Activated CD4-positive, alpha-beta T cell treated with anti-CD3 and anti-CD28 coated beads, Interleukin-2, amount 10 ng/mL, durations not matched to agents 7 days and 5 days (primary cell): ENCODE data around the gene KMT2D. TPM values are rescaled to one million over a fixed set of nuclear protein-coding genes. Genes with fewer than 3 reads are reported as not detected.
"Not testable (repeated sequence)": the region's sequence is repeated elsewhere in the genome, so short reads cannot be mapped to it uniquely, and the experiment has no call there.

Experiments used
- CTCF ChIA-PET: fragments of 350-600 bp; sonication (Branson Sonifier 250); formaldehyde crosslinking; loops from one replicate; lab custom pipeline; 2021; ENCODE audit warnings: antibody characterized with exemption; lab: Charles Lee
- POLR2A ChIA-PET: fragments of 350-600 bp; sonication (Branson Sonifier 250); formaldehyde crosslinking; loops from one replicate; lab custom pipeline; 2021; ENCODE audit warnings: antibody characterized with exemption; lab: Charles Lee
- DNase-seq: peaks from one replicate; pipeline ENCODE4 v3.0.0-alpha.2; 2020
- H3K27ac Mint-ChIP-seq: one replicate; pipeline ENCODE4 v1.8.0; 2021; ENCODE audit warnings: mild to moderate bottlenecking, moderate library complexity, mixed read lengths
- H3K27me3 Mint-ChIP-seq: one replicate; pipeline ENCODE4 v1.8.0; 2021; ENCODE audit warnings: mixed read lengths
- H3K36me3 Mint-ChIP-seq: one replicate; pipeline ENCODE4 v1.8.0; 2021; ENCODE audit warnings: low read depth, mixed read lengths
- H3K4me1 Mint-ChIP-seq: one replicate; pipeline ENCODE4 v1.8.0; 2021; ENCODE audit warnings: mixed read lengths
- H3K4me3 Mint-ChIP-seq: one replicate; pipeline ENCODE4 v1.8.0; 2021; ENCODE audit warnings: mild to moderate bottlenecking, moderate library complexity, mixed read lengths
- H3K9me3 Mint-ChIP-seq: one replicate; pipeline ENCODE4 v1.8.0; 2021; ENCODE audit warnings: mixed read lengths
- total RNA-seq, 2 experiments: library from RNA; stranded (reverse); gene quantifications; one replicate each; pipeline ENCODE4 v1.2.3, GENCODE V29; 2021

Gene KMT2D
- total RNA-seq, 2 experiments from 2014 or later = 97.9 to 116 TPM

- no peak overlapping the region for H3K27ac Mint-ChIP-seq
- DNase-seq = no peak
- H3K36me3 Mint-ChIP-seq = no peaks in the 10 kb centered on the region
- CTCF ChIA-PET = interaction anchor here (0.6 to 2.1 kb wide), 12 partner anchors 10 to 377 kb away, joined by 3 to 8 read pairs (median 5); partner anchors contain the start of genes DHH, KMT2D, LMBR1L and RHEBL1
- no peak overlapping the region for H3K4me3 Mint-ChIP-seq
- H3K4me1 Mint-ChIP-seq = peaks cover 25% of the 10 kb centered on the region
- peaks cover 11% of the 10 kb centered on the region for H3K27me3 Mint-ChIP-seq
- peaks cover 4% of the 10 kb centered on the region for H3K9me3 Mint-ChIP-seq
- POLR2A ChIA-PET = interaction anchor here (0.6 kb wide), 2 partner anchors 10 to 151 kb away, joined by 4 to 7 read pairs; no protein-coding TSS in a partner anchor
Measured at GRCh38 chr12:49084438-49084837, 23.8 kb upstream of the KMT2D start.

DNA sequence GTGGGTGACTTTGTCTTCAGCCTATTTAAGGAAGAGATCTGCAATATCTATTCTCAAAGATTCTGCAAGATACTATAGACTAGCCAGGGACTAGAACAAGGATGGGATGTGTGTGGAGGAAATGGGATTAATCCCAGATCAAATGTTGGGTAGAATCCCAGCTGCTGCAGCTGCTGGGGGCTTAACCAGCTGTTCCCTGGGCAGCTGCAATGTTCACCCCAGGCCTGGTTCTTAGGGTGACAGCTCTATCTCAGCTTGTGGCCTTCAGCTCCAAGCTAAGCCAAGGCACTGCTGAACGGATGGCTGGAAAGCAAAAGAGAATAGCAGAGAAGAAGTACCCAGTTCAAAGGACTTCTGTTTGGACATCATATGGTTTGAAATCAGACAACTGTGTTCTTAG, 19.2 kb upstream of the KMT2D start:
- CTCF ChIA-PET = interaction anchor here (1.3 to 4.9 kb wide), 4 partner anchors 8 to 15 kb away, joined by 3 to 20 read pairs (median 8); partner anchors contain the start of gene RHEBL1
- no peak for DNase-seq
- POLR2A ChIA-PET = no interaction called here
- H3K4me1 Mint-ChIP-seq = no peaks in the 10 kb centered on the region
- peaks cover 4% of the 10 kb centered on the region for H3K9me3 Mint-ChIP-seq
- H3K27me3 Mint-ChIP-seq = peaks cover 9% of the 10 kb centered on the region
- no peak overlapping the region for H3K4me3 Mint-ChIP-seq
- no peak overlapping the region for H3K27ac Mint-ChIP-seq
- H3K36me3 Mint-ChIP-seq = no peaks in the 10 kb centered on the region

DNA sequence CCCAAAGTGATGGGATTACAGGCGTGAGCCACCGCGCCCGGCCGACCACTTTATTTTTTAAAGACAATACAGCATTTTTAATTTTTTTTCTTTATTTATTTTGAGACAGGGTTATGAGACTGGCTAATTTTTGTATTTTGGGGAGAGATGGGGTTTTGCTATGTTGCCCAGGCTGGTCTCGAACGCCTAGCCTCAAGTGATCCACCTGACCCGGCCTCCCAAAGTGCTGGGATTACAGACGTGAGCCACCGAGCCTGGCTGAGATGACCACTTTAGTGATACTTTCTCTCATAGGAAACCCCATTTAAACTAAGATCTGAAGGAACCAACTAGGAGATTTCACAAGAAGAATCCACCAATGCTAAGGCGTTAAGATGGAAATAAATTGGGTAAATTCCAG, 10.4 kb upstream of the KMT2D start:
- Mint-ChIP-seq H3K27me3 (no peaks in the 10 kb centered on the region), H3K9me3 (no peaks in the 10 kb centered on the region), H3K4me3 (no peak overlapping the region), H3K4me1 (peaks cover 24% of the 10 kb centered on the region), H3K36me3 (no peaks in the 10 kb centered on the region), H3K27ac (no peak overlapping the region)
- CTCF ChIA-PET = interaction anchor here (0.6 to 2.8 kb wide), 5 partner anchors 9 to 52 kb away, joined by 3 to 14 read pairs (median 9); partner anchors contain the start of gene DHH
- POLR2A ChIA-PET = interaction anchor here (1.4 kb wide), 1 partner anchor 60 kb away, joined by 8 read pairs; the partner anchor contains the start of gene TUBA1B
- DNase-seq = no peak

GRCh38 chr12:49069507-49070346, 9.1 kb upstream of the KMT2D start, which contains the start of gene RHEBL1:
Gene RHEBL1, minus strand, starts transcription at chr12:49069979. Its CDS starts 194 bp downstream, at chr12:49069785.
- H3K4me1 Mint-ChIP-seq = peaks cover 24% of the 10 kb centered on the region
- ChIA-PET CTCF (interaction anchor here (0.6 to 2.2 kb wide), 14 partner anchors 10 to 116 kb away, joined by 3 to 14 read pairs (median 4); partner anchors contain the start of genes DHH, KMT2D, TUBA1B and WNT1), POLR2A (interaction anchor here (0.6 to 1.4 kb wide), 5 partner anchors 10 to 119 kb away, joined by 3 to 8 read pairs (median 4); partner anchors contain the start of genes TUBA1A and TUBA1B)
- DNase-seq = peak; percentile 99
- peak within 1 kb of the TSS; percentile 86 for H3K4me3 Mint-ChIP-seq
- no peaks in the 10 kb centered on the region for H3K9me3 Mint-ChIP-seq
- H3K27me3 Mint-ChIP-seq = no peaks in the 10 kb centered on the region
- peak within 1 kb of the TSS; percentile 85 for H3K27ac Mint-ChIP-seq
- H3K36me3 Mint-ChIP-seq = no peaks in the 10 kb centered on the region

DNA sequence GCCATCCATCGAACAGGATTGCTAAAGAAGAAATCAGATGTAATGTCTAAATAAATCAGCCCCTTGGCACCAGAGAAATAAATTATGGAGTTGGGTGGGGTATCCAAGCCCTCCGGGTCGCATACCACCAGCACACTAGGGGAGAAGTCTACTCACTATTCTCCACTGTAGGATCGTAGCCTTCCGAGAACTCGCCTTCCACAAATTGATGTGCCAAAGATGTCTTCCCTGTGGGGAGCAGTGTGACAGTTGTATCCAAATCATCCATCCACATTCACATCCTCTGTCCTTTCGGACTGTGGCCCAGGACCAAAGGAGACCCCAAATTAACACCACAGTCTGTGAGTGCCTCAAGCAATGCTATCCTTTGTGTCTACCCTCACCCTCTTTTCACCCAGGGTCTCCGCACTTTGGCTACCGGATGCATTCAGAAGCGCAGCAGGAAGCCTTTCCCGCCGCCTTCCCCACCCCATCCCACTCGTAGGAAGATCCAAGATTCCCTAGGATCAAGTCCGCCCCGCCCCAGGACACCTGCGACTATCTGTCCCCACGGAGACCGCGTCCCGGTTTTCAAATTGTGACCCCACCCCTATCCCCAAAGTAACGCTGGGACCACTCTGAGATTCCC, 8.4 kb upstream of the KMT2D start:
- H3K9me3 Mint-ChIP-seq = no peaks in the 10 kb centered on the region
- no peak for DNase-seq
- H3K36me3 Mint-ChIP-seq = peaks cover 1% of the 10 kb centered on the region
- peaks cover 26% of the 10 kb centered on the region for H3K4me1 Mint-ChIP-seq
- ChIA-PET POLR2A (no interaction called here), CTCF (interaction anchor here (0.6 to 2.9 kb wide), 9 partner anchors 9 to 81 kb away, joined by 3 to 14 read pairs (median 4); partner anchors contain the start of genes DHH and KMT2D)
- peak overlapping the region; percentile 86 for H3K4me3 Mint-ChIP-seq
- H3K27me3 Mint-ChIP-seq = no peaks in the 10 kb centered on the region
- H3K27ac Mint-ChIP-seq = peak overlapping the region; percentile 85

GRCh38 chr12:49066120-49066519, 5.5 kb upstream of the KMT2D start:
- Mint-ChIP-seq H3K36me3 (peaks cover 2% of the 10 kb centered on the region), H3K4me3 (no peak overlapping the region), H3K9me3 (no peaks in the 10 kb centered on the region), H3K27ac (no peak overlapping the region), H3K4me1 (peaks cover 28% of the 10 kb centered on the region), H3K27me3 (no peaks in the 10 kb centered on the region)
- ChIA-PET POLR2A (no interaction called here), CTCF (interaction anchor here (0.7 to 2.9 kb wide), 5 partner anchors 9 to 64 kb away, joined by 3 to 11 read pairs (median 9); no protein-coding TSS in a partner anchor)
- DNase-seq = no peak

- Mint-ChIP-seq H3K4me3 (no peak overlapping the region), H3K27me3 (no peaks in the 10 kb centered on the region), H3K27ac (no peak overlapping the region), H3K9me3 (no peaks in the 10 kb centered on the region), H3K4me1 (peaks cover 23% of the 10 kb centered on the region), H3K36me3 (peaks cover 2% of the 10 kb centered on the region)
- POLR2A ChIA-PET = no interaction called here
- CTCF ChIA-PET = interaction anchor here (0.8 to 3.6 kb wide), 19 partner anchors 8 to 230 kb away, joined by 3 to 34 read pairs (median 4); partner anchors contain the start of genes DHH, PRPH and WNT1
- no peak for DNase-seq
Measured at GRCh38 chr12:49064767-49065152, 4.2 kb upstream of the KMT2D start.

DNA sequence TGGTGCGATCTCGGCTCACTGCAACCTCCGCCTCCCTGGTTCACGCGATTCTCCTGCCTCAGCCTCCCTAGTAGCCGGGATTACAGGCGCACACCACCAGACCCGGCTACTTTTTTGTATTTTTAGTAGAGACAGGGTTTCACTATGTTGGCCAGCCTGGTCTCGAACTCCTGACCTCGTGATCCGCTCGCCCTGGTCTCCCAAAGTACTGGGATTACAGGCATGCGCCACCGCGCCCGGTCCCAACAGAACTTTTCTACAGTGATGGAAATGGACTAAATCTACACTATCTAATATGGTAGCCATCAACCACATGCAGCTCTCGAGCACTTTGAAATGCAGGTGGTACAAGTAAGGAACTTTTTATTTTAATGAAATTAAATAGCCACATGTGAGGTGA, 1.3 kb upstream of the KMT2D start:
- POLR2A ChIA-PET = not testable (repeated sequence)

GRCh38 chr12:49061157-49061650, 610 bp upstream of the KMT2D start:
- peak overlapping the region; percentile 94 for H3K27ac Mint-ChIP-seq
- no peaks in the 10 kb centered on the region for H3K9me3 Mint-ChIP-seq
- peaks cover 36% of the 10 kb centered on the region for H3K4me1 Mint-ChIP-seq
- peaks cover 13% of the 10 kb centered on the region for H3K36me3 Mint-ChIP-seq
- peak; percentile 25 for DNase-seq
- ChIA-PET CTCF (no interaction called here), POLR2A (no interaction called here)
- H3K4me3 Mint-ChIP-seq = peak overlapping the region; percentile 94
- no peaks in the 10 kb centered on the region for H3K27me3 Mint-ChIP-seq

More for the DNA sequence above, 1.3 kb upstream of the KMT2D start:
- Mint-ChIP-seq H3K36me3 (peaks cover 13% of the 10 kb centered on the region), H3K4me3 (peak overlapping the region; percentile 94), H3K4me1 (peaks cover 28% of the 10 kb centered on the region)
- CTCF ChIA-PET = interaction anchor here (3.6 kb wide), 1 partner anchor 26 kb away, joined by 34 read pairs; no protein-coding TSS in a partner anchor
- not testable (repeated sequence) for H3K9me3 Mint-ChIP-seq, H3K27ac Mint-ChIP-seq, DNase-seq, H3K27me3 Mint-ChIP-seq

GRCh38 chr12:49059299-49060171, 1.1 kb downstream of the KMT2D start:
- Mint-ChIP-seq H3K4me1 (peaks cover 50% of the 10 kb centered on the region), H3K36me3 (peaks cover 26% of the 10 kb centered on the region), H3K27me3 (no peaks in the 10 kb centered on the region), H3K9me3 (no peaks in the 10 kb centered on the region), H3K4me3 (peak overlapping the region; percentile 94), H3K27ac (peak overlapping the region; percentile 87)
- ChIA-PET POLR2A (interaction anchor here (0.6 kb wide), 1 partner anchor 10 kb away, joined by 3 read pairs; the partner anchor contains the start of gene RHEBL1), CTCF (interaction anchor here (0.7 to 2.6 kb wide), 6 partner anchors 8 to 26 kb away, joined by 3 to 7 read pairs (median 3); partner anchors contain the start of gene RHEBL1)
- peak; percentile 14 for DNase-seq

- POLR2A ChIA-PET = interaction anchor here (1.0 kb wide), 2 partner anchors 11 to 71 kb away, joined by 3 read pairs; partner anchors contain the start of gene RHEBL1
- H3K4me1 Mint-ChIP-seq = peaks cover 50% of the 10 kb centered on the region
- no peaks in the 10 kb centered on the region for H3K9me3 Mint-ChIP-seq
- CTCF ChIA-PET = interaction anchor here (0.7 to 2.6 kb wide), 3 partner anchors 9 to 27 kb away, joined by 3 to 7 read pairs (median 6); no protein-coding TSS in a partner anchor
- peaks cover 27% of the 10 kb centered on the region for H3K36me3 Mint-ChIP-seq
- no peaks in the 10 kb centered on the region for H3K27me3 Mint-ChIP-seq
- DNase-seq = no peak
- peak overlapping the region; percentile 94 for H3K4me3 Mint-ChIP-seq
- H3K27ac Mint-ChIP-seq = peak overlapping the region; percentile 87
Measured at GRCh38 chr12:49059045-49059298, 1.6 kb downstream of the KMT2D start.
